Measurements from ENCODE around the gene PHF21B. TPM values are rescaled to one million over a fixed set of nuclear protein-coding genes. Genes with fewer than 3 reads are reported as not detected.

Gene PHF21B
- total RNA-seq, 2 experiments from 2014 or later = 0.92 to 1.1 TPM

GRCh38 chr22:44895296-44896055 lies 114.3 kb downstream of the PHF21B start:
- no peaks in the 10 kb centered on the region for H3K36me3 Mint-ChIP-seq (ENCODE audit: low read depth)
- no peak overlapping the region for H3K27ac Mint-ChIP-seq
- no peak for TF ChIP-seq CTCF (IDR thresholded peaks at IDR 0.05)
- H3K4me1 Mint-ChIP-seq (ENCODE audit: low read depth) = no peaks in the 10 kb centered on the region
- H3K9me3 Mint-ChIP-seq = no peaks in the 10 kb centered on the region
- peaks cover 2% of the 10 kb centered on the region for H3K27me3 Mint-ChIP-seq
- ChIA-PET POLR2A (no interaction called here), CTCF (no interaction called here)
- intact Hi-C loops (cut with micrococcal nuclease) = no loop called here
- DNase-seq (no peak), ATAC-seq (no peak)
- H3K4me3 Mint-ChIP-seq = no peak overlapping the region

- Mint-ChIP-seq H3K4me1 (ENCODE audit: low read depth) (no peaks in the 10 kb centered on the region), H3K27ac (no peak overlapping the region), H3K4me3 (no peak overlapping the region), H3K27me3 (peaks cover under 1% of the 10 kb centered on the region), H3K9me3 (no peaks in the 10 kb centered on the region), H3K36me3 (ENCODE audit: low read depth) (no peaks in the 10 kb centered on the region)
- DNase-seq = no peak
- intact Hi-C loops (cut with micrococcal nuclease) = no loop called here
- ChIA-PET CTCF (no interaction called here), POLR2A (no interaction called here)
- no peak for TF ChIP-seq CTCF (IDR thresholded peaks at IDR 0.05)
- ATAC-seq = no peak
Observed at GRCh38 chr22:44894782-44895181, 115.0 kb downstream of the PHF21B start.

- no peaks in the 10 kb centered on the region for H3K27me3 Mint-ChIP-seq
- ChIA-PET CTCF (no interaction called here), POLR2A (no interaction called here)
- H3K27ac Mint-ChIP-seq = no peak overlapping the region
- ATAC-seq = no peak
- no peaks in the 10 kb centered on the region for H3K36me3 Mint-ChIP-seq (ENCODE audit: low read depth)
- no peak overlapping the region for H3K4me3 Mint-ChIP-seq
- DNase-seq = no peak
- H3K4me1 Mint-ChIP-seq (ENCODE audit: low read depth) = no peaks in the 10 kb centered on the region
- no peaks in the 10 kb centered on the region for H3K9me3 Mint-ChIP-seq
- no peak for TF ChIP-seq CTCF (IDR thresholded peaks at IDR 0.05)
- intact Hi-C loops (cut with micrococcal nuclease) = no loop called here
Observed at GRCh38 chr22:44894321-44894720, 115.5 kb downstream of the PHF21B start.

DNA sequence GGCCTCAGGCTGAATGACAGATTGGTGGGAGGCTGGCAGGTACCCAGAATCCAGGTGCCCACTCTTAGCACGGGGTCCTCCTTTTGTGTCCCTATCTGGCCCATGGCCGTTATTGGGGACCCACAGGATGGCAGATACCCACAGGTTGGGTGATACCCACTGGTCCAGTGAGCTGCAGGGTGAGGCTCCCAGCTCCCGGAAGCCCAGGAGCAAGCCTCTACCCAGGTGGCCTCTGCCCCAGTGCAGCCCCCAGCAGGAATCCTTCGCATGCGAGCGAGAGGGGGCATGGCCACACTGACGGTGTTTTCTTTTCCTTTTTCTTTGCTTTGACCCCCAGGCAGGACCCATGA lies 116.1 kb downstream of the PHF21B start:
- no peak for DNase-seq
- H3K4me3 Mint-ChIP-seq = no peak overlapping the region
- no peaks in the 10 kb centered on the region for H3K4me1 Mint-ChIP-seq (ENCODE audit: low read depth)
- H3K27me3 Mint-ChIP-seq = no peaks in the 10 kb centered on the region
- POLR2A ChIA-PET = no interaction called here
- no peaks in the 10 kb centered on the region for H3K9me3 Mint-ChIP-seq
- H3K27ac Mint-ChIP-seq = no peak overlapping the region
- TF ChIP-seq CTCF (IDR thresholded peaks at IDR 0.05) = no peak
- H3K36me3 Mint-ChIP-seq (ENCODE audit: low read depth) = no peaks in the 10 kb centered on the region
- no peak for ATAC-seq
- intact Hi-C loops (cut with micrococcal nuclease) = no loop called here
- CTCF ChIA-PET = no interaction called here

DNA sequence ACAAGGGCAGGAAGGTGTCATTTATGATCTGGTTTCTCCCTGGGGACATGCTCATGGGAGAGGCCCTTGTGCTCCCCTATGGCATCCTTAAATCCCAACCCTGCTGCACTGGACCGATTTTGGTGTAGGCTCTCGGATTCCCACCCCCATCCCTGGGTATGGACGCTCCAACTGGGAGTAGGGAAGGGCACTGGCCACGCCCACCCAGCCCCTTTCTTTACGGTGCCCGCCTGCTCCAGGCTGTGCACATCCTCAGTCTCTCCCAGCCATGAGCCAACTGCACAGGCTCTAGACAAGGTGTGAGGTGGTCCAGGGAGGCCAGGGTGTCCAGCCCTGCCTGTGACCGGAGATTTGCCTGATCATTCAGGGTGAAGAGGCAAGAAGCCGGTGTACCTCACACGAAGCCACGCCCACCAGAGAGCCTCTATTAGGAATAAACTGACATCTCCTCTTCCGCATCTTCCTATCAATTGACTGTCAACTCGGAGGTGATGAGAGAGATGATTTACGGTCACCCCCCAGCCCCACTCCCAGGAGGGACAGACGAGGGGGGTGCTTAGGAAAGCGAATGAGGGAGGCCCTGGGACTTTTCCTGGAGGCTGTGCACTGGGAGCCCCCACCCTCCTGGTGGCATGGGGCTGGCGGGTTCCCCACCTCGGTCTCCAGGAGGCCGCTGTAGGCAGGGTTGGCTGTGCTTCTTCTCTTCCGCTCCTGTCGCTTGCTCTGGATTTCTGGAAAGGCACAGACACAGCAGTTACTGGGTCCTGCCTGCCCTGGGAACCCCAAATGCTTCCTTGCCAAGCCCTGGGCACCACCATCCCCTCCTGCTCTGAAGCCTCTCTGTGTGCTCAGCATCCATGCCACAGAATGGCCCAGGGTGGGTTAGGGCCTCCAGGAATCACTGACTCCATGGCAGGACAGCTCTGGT lies 116.7 kb downstream of the PHF21B start:
- ChIA-PET CTCF (no interaction called here), POLR2A (no interaction called here)
- Mint-ChIP-seq H3K27ac (no peak overlapping the region), H3K27me3 (no peaks in the 10 kb centered on the region), H3K4me3 (no peak overlapping the region), H3K36me3 (ENCODE audit: low read depth) (no peaks in the 10 kb centered on the region), H3K9me3 (no peaks in the 10 kb centered on the region), H3K4me1 (ENCODE audit: low read depth) (no peaks in the 10 kb centered on the region)
- ATAC-seq (no peak), DNase-seq (no peak)
- intact Hi-C loops (cut with micrococcal nuclease) = no loop called here
- no peak for TF ChIP-seq CTCF (IDR thresholded peaks at IDR 0.05)

Measured in activated CD8-positive, alpha-beta T cell treated with anti-CD3 and anti-CD28 coated beads for 36 hours (primary cell).